WI38 (cell line): Measurements from ENCODE around the gene SOST.

Experiments used
- H3K4me3 ChIP-seq: 2 replicates; pipeline ENCODE4 v1.5.1; 2011; ENCODE audit warnings: low read depth, mild to moderate bottlenecking, control low read depth, low read length
- CTCF ChIP-seq: IDR thresholded peaks from 2 replicates; pipeline ENCODE4 v1.5.1; 2012; ENCODE audit warnings: low read depth, mild to moderate bottlenecking, control low read depth, low read length

SOST gene

GRCh38 chr17:43772877-43773648 lies 14.5 kb upstream of the SOST start:
- H3K4me3 ChIP-seq: no peak overlapping the region
- no peak for TF ChIP-seq CTCF

- H3K4me3 ChIP-seq: no peak overlapping the region
- TF ChIP-seq CTCF: no peak
These were observed 12.9 kb upstream of the SOST start for GRCh38 chr17:43771463-43771862.

GRCh38 chr17:43770957-43771356 lies 12.4 kb upstream of the SOST start:
- TF ChIP-seq CTCF: no peak
- H3K4me3 ChIP-seq: no peak overlapping the region

- TF ChIP-seq CTCF: no peak
- no peak overlapping the region for H3K4me3 ChIP-seq
These were observed 11.3 kb upstream of the SOST start for GRCh38 chr17:43769859-43770258.

- no peak overlapping the region for H3K4me3 ChIP-seq
- no peak for TF ChIP-seq CTCF
These were observed 10.8 kb upstream of the SOST start for GRCh38 chr17:43769426-43769825.

- H3K4me3 ChIP-seq: no peak overlapping the region
- TF ChIP-seq CTCF: no peak
These were observed 10.4 kb upstream of the SOST start for GRCh38 chr17:43768943-43769342.

- H3K4me3 ChIP-seq: no peak overlapping the region
- no peak for TF ChIP-seq CTCF
These were observed 9.8 kb upstream of the SOST start for GRCh38 chr17:43768382-43768781.
